ENCODE data around the gene MAU2.

The MAU2 gene

GRCh38 chr19:19278315-19278714 lies 42.3 kb upstream of the MAU2 start:
- TF ChIP-seq CTCF (IDR thresholded peaks at IDR 0.05; ENCODE audit: low read depth, low read length, missing control alignments): no peak
- in situ Hi-C loops (cut with HindIII; ENCODE audit: low sequenced_read_pairs): no loop called here
- no peak overlapping the region for H3K4me3 ChIP-seq (ENCODE audit: low read depth, low read length)

GRCh38 chr19:19279062-19279612 lies 41.5 kb upstream of the MAU2 start:
- no peak for TF ChIP-seq CTCF (IDR thresholded peaks at IDR 0.05; ENCODE audit: low read depth, low read length, missing control alignments)

More at GRCh38 chr19:19278315-19278714, 42.3 kb upstream of the MAU2 start:
- DNase-seq (ENCODE audit: low read depth): no peak

GRCh38 chr19:19279853-19280252 lies 40.8 kb upstream of the MAU2 start:
- no peak overlapping the region for H3K4me3 ChIP-seq (ENCODE audit: low read depth, low read length)
- DNase-seq (ENCODE audit: low read depth): no peak
- in situ Hi-C loops (cut with HindIII; ENCODE audit: low sequenced_read_pairs): no loop called here
- no peak for TF ChIP-seq CTCF (IDR thresholded peaks at IDR 0.05; ENCODE audit: low read depth, low read length, missing control alignments)

More at GRCh38 chr19:19279062-19279612, 41.5 kb upstream of the MAU2 start:
- in situ Hi-C loops (cut with HindIII; ENCODE audit: low sequenced_read_pairs): no loop called here
- DNase-seq (ENCODE audit: low read depth): no peak
- no peak overlapping the region for H3K4me3 ChIP-seq (ENCODE audit: low read depth, low read length)

- no peak overlapping the region for H3K4me3 ChIP-seq (ENCODE audit: low read depth, low read length)
- TF ChIP-seq CTCF (IDR thresholded peaks at IDR 0.05; ENCODE audit: low read depth, low read length, missing control alignments): no peak
- no peak for DNase-seq (ENCODE audit: low read depth)
- in situ Hi-C loops (cut with HindIII; ENCODE audit: low sequenced_read_pairs): no loop called here
These were observed 40.1 kb upstream of the MAU2 start for GRCh38 chr19:19280561-19280960.

GRCh38 chr19:19285686-19286085 lies 34.9 kb upstream of the MAU2 start:
- TF ChIP-seq CTCF (IDR thresholded peaks at IDR 0.05; ENCODE audit: low read depth, low read length, missing control alignments): no peak

GRCh38 chr19:19292607-19293006 lies 28.0 kb upstream of the MAU2 start:
- DNase-seq (ENCODE audit: low read depth): no peak
- no peak for TF ChIP-seq CTCF (IDR thresholded peaks at IDR 0.05; ENCODE audit: low read depth, low read length, missing control alignments)
- in situ Hi-C loops (cut with HindIII; ENCODE audit: low sequenced_read_pairs): no loop called here
- H3K4me3 ChIP-seq (ENCODE audit: low read depth, low read length): no peak overlapping the region

More at GRCh38 chr19:19285686-19286085, 34.9 kb upstream of the MAU2 start:
- H3K4me3 ChIP-seq (ENCODE audit: low read depth, low read length): no peak overlapping the region
- DNase-seq (ENCODE audit: low read depth): no peak
- in situ Hi-C loops (cut with HindIII; ENCODE audit: low sequenced_read_pairs): no loop called here
